DND-41 (cell line): ENCODE results near the gene ACVRL1.

Experiments used
- ATAC-seq: fragments of 200-7000 bp; cut with Tn5 transposase; 3 replicates; pipeline ENCODE4 v1.9.1; 2021; ENCODE audit warnings: low read depth; ENCODE audit not compliant: insufficient read depth
- DNase-seq: peaks from one replicate; pipeline ENCODE4 v3.0.0-alpha.2; 2020
- H2AFZ ChIP-seq: 2 replicates; pipeline ENCODE4 v1.6.0; 2012; ENCODE audit warnings: low read depth, low read length
- H3K27ac ChIP-seq: 2 replicates; pipeline ENCODE4 v1.5.1; 2012; ENCODE audit warnings: low read length, inconsistent platforms
- H3K27me3 ChIP-seq: fragments of 200-600 bp; sonication (generic); 2 replicates; pipeline ENCODE4 v1.6.0; 2012; ENCODE audit warnings: low read length, mild to moderate bottlenecking, inconsistent platforms; ENCODE audit not compliant: insufficient read depth, poor library complexity
- H3K36me3 ChIP-seq: 2 replicates; pipeline ENCODE4 v1.5.1; 2012; ENCODE audit warnings: low read length, inconsistent platforms; ENCODE audit not compliant: insufficient read depth
- H3K4me1 ChIP-seq: 2 replicates; pipeline ENCODE4 v1.5.1; 2012; ENCODE audit warnings: mild to moderate bottlenecking, low read length; ENCODE audit not compliant: insufficient read depth
- H3K4me2 ChIP-seq: 2 replicates; pipeline ENCODE4 v1.6.0; 2012; ENCODE audit warnings: mild to moderate bottlenecking, moderate library complexity, low read length, inconsistent platforms; ENCODE audit not compliant: insufficient read depth
- H3K4me3 ChIP-seq, 2 experiments: fragments of 200-600 bp in 1 of 2; shearing (Covaris generic) in 1 of 2; 2 replicates each; pipeline ENCODE4 v1.5.1; 2012 to 2016; ENCODE audit warnings: inconsistent platforms in 2 of 2, low read length in 2 of 2, mild to moderate bottlenecking in 2 of 2, low read depth in 1 of 2, moderate library complexity in 1 of 2
- H3K79me2 ChIP-seq: 2 replicates; pipeline ENCODE4 v1.6.0; 2012; ENCODE audit warnings: low read length, inconsistent platforms; ENCODE audit not compliant: insufficient read depth
- H3K9ac ChIP-seq: 2 replicates; pipeline ENCODE4 v1.6.0; 2012; ENCODE audit warnings: low read depth, mild to moderate bottlenecking, inconsistent platforms, low read length, moderate library complexity
- H3K9me3 ChIP-seq: 2 replicates; pipeline ENCODE4 v1.5.1; 2012; ENCODE audit warnings: low read length, moderate library complexity, mild to moderate bottlenecking, inconsistent platforms; ENCODE audit not compliant: insufficient read depth, severe bottlenecking
- H4K20me1 ChIP-seq: 2 replicates; pipeline ENCODE4 v1.6.0; 2012; ENCODE audit warnings: low read length; ENCODE audit not compliant: insufficient read depth
- CTCF ChIP-seq: IDR thresholded peaks from 2 replicates; pipeline ENCODE4 v1.5.1; 2012; ENCODE audit warnings: borderline replicate concordance, low read length, moderate library complexity, mild to moderate bottlenecking; ENCODE audit not compliant: poor library complexity, severe bottlenecking; ENCODE audit errors: extremely low read depth
- EZH2 ChIP-seq: IDR thresholded peaks from 3 replicates; pipeline ENCODE4 v1.6.1; 2012; ENCODE audit warnings: borderline replicate concordance, low read depth, mild to moderate bottlenecking, moderate library complexity, low read length, inconsistent platforms; ENCODE audit not compliant: severe bottlenecking

Gene ACVRL1

GRCh38 chr12:51911788-51912711 lies 4.7 kb downstream of the ACVRL1 start:
- Histone ChIP-seq H3K9me3 (no peaks in the 10 kb centered on the region), H3K27me3 (no peaks in the 10 kb centered on the region), H3K4me2 (no peak overlapping the region), H3K9ac (no peak overlapping the region), H3K4me3 (no peak overlapping the region), H3K79me2 (no peaks in the 10 kb centered on the region), H2AFZ (no peak overlapping the region), H3K36me3 (no peaks in the 10 kb centered on the region), H3K4me1 (no peaks in the 10 kb centered on the region), H4K20me1 (no peaks in the 10 kb centered on the region; the same call in 1 of the 2 replicates), H3K27ac (no peak overlapping the region)
- DNase-seq: no peak
- ATAC-seq: no peak
- TF ChIP-seq EZH2 (no peak), CTCF (no peak)

DNA sequence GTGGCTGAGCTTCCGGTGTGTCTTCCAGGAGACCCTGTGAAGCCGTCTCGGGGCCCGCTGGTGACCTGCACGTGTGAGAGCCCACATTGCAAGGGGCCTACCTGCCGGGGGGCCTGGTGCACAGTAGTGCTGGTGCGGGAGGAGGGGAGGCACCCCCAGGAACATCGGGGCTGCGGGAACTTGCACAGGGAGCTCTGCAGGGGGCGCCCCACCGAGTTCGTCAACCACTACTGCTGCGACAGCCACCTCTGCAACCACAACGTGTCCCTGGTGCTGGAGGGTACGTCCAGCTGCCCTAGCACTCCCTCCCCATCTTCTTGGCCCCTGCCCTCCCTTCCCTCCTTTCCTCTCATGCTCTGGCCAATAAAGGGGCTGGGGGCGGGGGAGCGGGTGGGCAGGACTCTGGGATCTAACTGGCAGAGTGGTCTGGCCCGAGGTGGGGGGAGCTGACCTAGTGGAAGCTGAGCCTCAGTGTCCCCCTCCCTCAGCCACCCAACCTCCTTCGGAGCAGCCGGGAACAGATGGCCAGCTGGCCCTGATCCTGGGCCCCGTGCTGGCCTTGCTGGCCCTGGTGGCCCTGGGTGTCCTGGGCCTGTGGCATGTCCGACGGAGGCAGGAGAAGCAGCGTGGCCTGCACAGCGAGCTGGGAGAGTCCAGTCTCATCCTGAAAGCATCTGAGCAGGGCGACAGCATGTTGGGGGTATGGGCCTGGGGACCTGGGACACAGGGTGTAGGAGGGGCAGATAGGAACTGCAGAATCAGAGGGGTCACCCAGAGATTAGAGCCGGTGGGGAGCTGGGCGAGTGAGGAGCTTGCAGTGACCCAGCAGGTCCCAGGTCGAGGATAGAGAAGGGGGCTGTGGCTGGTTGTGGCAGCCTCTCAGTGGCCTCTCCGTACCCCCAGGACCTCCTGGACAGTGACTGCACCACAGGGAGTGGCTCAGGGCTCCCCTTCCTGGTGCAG lies 6.0 kb downstream of the ACVRL1 start:
- Histone ChIP-seq H3K4me1 (no peaks in the 10 kb centered on the region), H3K9me3 (no peaks in the 10 kb centered on the region), H3K36me3 (no peaks in the 10 kb centered on the region), H3K9ac (no peak overlapping the region), H2AFZ (no peak overlapping the region), H3K4me2 (no peak overlapping the region), H3K4me3 (no peak overlapping the region), H3K27ac (no peak overlapping the region), H3K79me2 (no peaks in the 10 kb centered on the region), H3K27me3 (no peaks in the 10 kb centered on the region), H4K20me1 (no peaks in the 10 kb centered on the region; the same call in 1 of the 2 replicates)
- TF ChIP-seq CTCF (peak; percentile 47), EZH2 (no peak)
- DNase-seq (no peak), ATAC-seq (no peak)

DNA sequence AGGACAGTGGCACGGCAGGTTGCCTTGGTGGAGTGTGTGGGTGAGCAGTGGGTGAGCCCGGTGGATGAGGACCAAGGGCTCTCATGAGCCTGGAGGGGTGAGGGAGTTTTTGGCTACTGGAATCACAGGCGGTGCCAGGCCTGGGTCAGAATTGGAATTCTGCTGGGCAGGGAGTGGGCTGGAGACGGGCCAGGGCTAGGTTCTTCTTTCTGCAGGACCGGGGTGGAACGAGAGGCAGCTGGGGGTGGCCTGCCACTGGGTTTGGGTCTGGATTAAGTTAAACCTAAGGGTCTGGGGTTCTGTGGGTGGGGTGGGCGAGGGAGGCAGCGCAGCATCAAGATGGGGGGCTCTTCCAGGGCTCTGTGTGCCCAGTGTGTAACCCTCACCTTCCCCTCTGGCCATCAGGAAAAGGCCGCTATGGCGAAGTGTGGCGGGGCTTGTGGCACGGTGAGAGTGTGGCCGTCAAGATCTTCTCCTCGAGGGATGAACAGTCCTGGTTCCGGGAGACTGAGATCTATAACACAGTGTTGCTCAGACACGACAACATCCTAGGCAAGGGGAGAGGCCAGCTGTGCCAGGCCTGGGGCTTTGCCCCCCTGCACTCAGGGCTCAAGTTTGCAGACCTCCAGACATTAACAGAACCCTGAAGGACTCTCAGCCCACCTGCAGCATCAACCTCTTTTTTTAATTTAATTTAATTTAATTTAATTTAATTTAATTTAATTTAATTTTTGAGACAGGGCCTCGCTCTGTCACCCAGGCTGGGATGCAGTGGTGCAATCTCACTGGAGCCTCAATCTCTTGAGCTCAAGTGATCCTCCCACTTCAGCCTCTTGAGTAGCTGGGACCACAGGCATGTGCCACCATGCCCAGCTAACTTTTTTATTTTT lies 7.0 kb downstream of the ACVRL1 start:
- Histone ChIP-seq H3K27ac (no peak overlapping the region), H2AFZ (no peak overlapping the region), H3K9me3 (no peaks in the 10 kb centered on the region), H3K4me1 (no peaks in the 10 kb centered on the region), H4K20me1 (no peaks in the 10 kb centered on the region; the same call in 1 of the 2 replicates), H3K4me3 (no peak overlapping the region), H3K4me2 (no peak overlapping the region), H3K9ac (no peak overlapping the region), H3K27me3 (no peaks in the 10 kb centered on the region), H3K36me3 (no peaks in the 10 kb centered on the region), H3K79me2 (no peaks in the 10 kb centered on the region)
- no peak for DNase-seq
- no peak for ATAC-seq
- TF ChIP-seq EZH2 (no peak), CTCF (no peak)
